Stomach (tissue), 9 donors: ENCODE data around the gene DISC1. TPM values are rescaled to one million over a fixed set of nuclear protein-coding genes. Genes with fewer than 3 reads are reported as not detected.

Experiments used
- DNase-seq, 2 donors: peaks; one replicate each; pipeline versions ENCODE4 v3.0.0 to v3.0.0-alpha.2; 2013 to 2019
- H3K27ac ChIP-seq, 5 donors: fragments of 200-600 bp in 4 of 5; sonication (generic) in 4 of 5; one replicate each; pipeline ENCODE4 v1.5.1; 2013 to 2019; ENCODE audit warnings: mild to moderate bottlenecking in 1 of 5, moderate library complexity in 1 of 5
- H3K27me3 ChIP-seq, 3 donors: fragments of 200-600 bp; sonication (generic); one replicate each; pipeline ENCODE4 v1.5.1; 2017 to 2019; ENCODE audit warnings: mixed run types in 1 of 3
- H3K36me3 ChIP-seq, 4 donors: fragments of 200-600 bp; sonication (generic); 1 replicate in 3 of 4; 2 replicates in 1 of 4; pipeline ENCODE4 v1.5.1; 2016 to 2019
- H3K4me1 ChIP-seq, 4 donors: fragments of 200-600 bp; sonication (generic); one replicate each; pipeline ENCODE4 v1.5.1; 2016 to 2019
- H3K4me3 ChIP-seq, 4 donors: fragments of 200-600 bp; sonication (generic) in 3 of 4; one replicate each; pipeline ENCODE4 v1.5.1; 2016 to 2019; ENCODE audit warnings: mild to moderate bottlenecking in 1 of 4
- H3K9me3 ChIP-seq, 4 donors: fragments of 200-600 bp; sonication (generic); one replicate each; pipeline ENCODE4 v1.5.1; 2016 to 2019
- CTCF ChIP-seq, 7 experiments: fragments of 450-650 bp in 4 of 7; fragments of 200-600 bp in 3 of 7; sonication (generic) in 3 of 7; IDR thresholded peaks; one replicate each; pipeline ENCODE4 v1.5.1; 2016 to 2019; ENCODE audit warnings: antibody characterized with exemption in 7 of 7, control low read depth in 2 of 7, mild to moderate bottlenecking in 1 of 7
- EP300 ChIP-seq: sonication (generic); formaldehyde crosslinking; IDR thresholded peaks from one replicate; pipeline ENCODE4 v1.6.1; 2017; ENCODE audit warnings: antibody characterized with exemption
- POLR2A ChIP-seq, 4 donors: fragments of 450-650 bp; IDR thresholded peaks; one replicate each; pipeline ENCODE4 v1.6.1; 2016; ENCODE audit warnings: antibody characterized with exemption in 4 of 4, control low read depth in 2 of 4, mild to moderate bottlenecking in 1 of 4, moderate library complexity in 1 of 4
- POLR2AphosphoS5 ChIP-seq, 3 donors: sonication (generic); formaldehyde crosslinking; IDR thresholded peaks; one replicate each; pipeline ENCODE4 v1.6.1; 2016; ENCODE audit warnings: antibody characterized with exemption in 3 of 3
- WGBS, 5 donors: extraction: QIAGEN DNeasy Blood & Tissue Kit in 3 of 5; methylation state at CpG; one replicate each; pipeline versions ENCODE4 v1.1.5 to v1.1.7; 2013 to 2018; 5-methylcytosine and 5-hydroxymethylcytosine counted together
- intact Hi-C: fragments of 100-400 bp; cut with DNase I; formaldehyde crosslinking; loops from one replicate; pipeline ENCODE4 v1.15.1; 2023; ENCODE audit warnings: low total_unique reads
- polyA plus RNA-seq, 3 donors: library from polyadenylated mRNA; stranded (reverse); fragments of 200-250 nt; gene quantifications; one replicate each; pipeline ENCODE4 v1.2.3, GENCODE V29; 2013
- total RNA-seq, 5 donors: library from RNA; depleted of rRNA; stranded (reverse); fragments of >200 nt; gene quantifications; one replicate each; pipeline versions ENCODE4 v1.1.0 to v1.2.3, GENCODE V29; 2014 to 2016
- donor health status: healthy with polysubstance abuse.
- donor health status: Bipolar disorder and iron deficiency.
- donor health status: healthy.

The DISC1 gene
- total and polyA plus RNA-seq, 8 donors, result 0.43 to 29.8 (median 1.6) TPM

DNA sequence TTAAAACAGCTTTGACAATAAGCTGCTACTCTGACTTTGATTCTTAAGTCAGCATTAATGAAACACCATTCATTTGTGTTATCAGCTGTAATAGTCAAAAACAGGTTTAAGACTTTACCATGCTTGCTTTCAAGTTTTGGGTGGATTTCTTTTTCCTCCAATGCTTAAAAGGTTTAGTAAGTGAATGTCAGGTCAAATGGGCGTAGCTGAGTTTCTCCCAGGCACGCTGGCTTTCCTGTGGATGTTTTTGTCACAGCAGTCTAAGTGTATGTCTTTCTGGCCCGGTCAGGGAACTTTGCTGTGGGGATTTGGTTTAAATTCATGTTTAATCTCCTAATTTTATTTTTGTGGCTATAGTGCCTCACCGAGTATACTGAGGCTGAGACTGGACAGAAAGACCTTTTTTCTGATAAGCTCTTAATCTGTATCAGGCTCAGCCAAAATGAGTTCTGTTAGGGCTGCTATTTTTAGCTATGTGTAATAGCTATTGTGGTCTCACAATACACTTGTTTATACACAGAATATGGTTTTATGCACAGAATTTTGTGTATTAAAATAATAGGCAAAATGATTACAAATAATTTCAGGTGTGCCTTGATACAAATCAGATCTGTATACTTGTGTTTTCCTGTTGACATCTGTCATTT, 292.8 kb downstream of the DISC1 start:
- Histone ChIP-seq H3K27me3 (no peaks in the 10 kb centered on the region), H3K9me3 (no peaks in the 10 kb centered on the region), H3K4me3 (no peak overlapping the region), H3K36me3 (no peaks in the 10 kb centered on the region), H3K4me1 (peaks cover 0 to 10% (median 3%) of the 10 kb centered on the region in 4 donors), H3K27ac (peak overlapping the region in 4 of 5 donors; percentile 1 to 29 (median 18))
- intact Hi-C loops, result no loop called here
- TF ChIP-seq POLR2AphosphoS5 (IDR thresholded peaks at IDR 0.05) (no peak), EP300 (no peak), POLR2A (IDR thresholded peaks at IDR 0.05) (no peak), CTCF (IDR thresholded peaks at IDR 0.05) (no peak)
- WGBS, 5 donors, result 35 to 44% (median 40%) methylated on average over 4 of the region's 4 CpGs
- no peak for DNase-seq

DNA sequence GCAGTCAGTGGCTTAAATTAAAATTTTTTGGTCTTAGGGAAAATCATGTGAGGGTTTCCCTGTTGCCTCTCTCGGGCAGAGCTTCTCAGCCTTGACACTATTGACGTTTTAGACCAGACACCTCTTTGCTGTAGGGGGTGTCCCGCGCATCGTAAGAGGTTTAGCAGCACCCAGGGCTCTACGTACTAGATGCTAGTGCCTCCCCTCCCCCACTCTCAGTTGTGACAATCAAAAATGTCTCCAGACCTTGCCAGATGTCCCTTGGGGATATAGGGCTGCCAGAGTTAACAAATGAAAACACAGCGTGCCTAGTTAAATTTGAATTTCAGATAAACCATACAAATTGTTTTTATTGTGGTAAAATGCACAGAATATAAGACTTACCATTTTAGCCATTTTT, 293.3 kb downstream of the DISC1 start:
- DNase-seq, result peak in 1 of 2 donors; percentile 47
- H3K36me3 ChIP-seq, result no peaks in the 10 kb centered on the region
- H3K4me1 ChIP-seq, result peaks cover 0 to 10% (median 3%) of the 10 kb centered on the region in 4 donors
- H3K27ac ChIP-seq, result peak overlapping the region in 2 of 5 donors; percentile 12 to 29
- no peaks in the 10 kb centered on the region for H3K27me3 ChIP-seq
- WGBS, 5 donors, result 60 to 74% (median 68%) methylated on average over 7 of the region's 7 CpGs
- no peak for TF ChIP-seq EP300
- intact Hi-C loops, result no loop called here
- H3K9me3 ChIP-seq, result no peaks in the 10 kb centered on the region
- H3K4me3 ChIP-seq, result no peak overlapping the region

GRCh38 chr1:231921646-231922345, 295.2 kb downstream of the DISC1 start:
- TF ChIP-seq POLR2AphosphoS5 (IDR thresholded peaks at IDR 0.05), result no peak
- TF ChIP-seq POLR2A (IDR thresholded peaks at IDR 0.05), result no peak
- no peak for TF ChIP-seq CTCF (IDR thresholded peaks at IDR 0.05)
- TF ChIP-seq EP300, result no peak
- H3K36me3 ChIP-seq, result no peaks in the 10 kb centered on the region
- H3K9me3 ChIP-seq, result no peaks in the 10 kb centered on the region
- H3K27me3 ChIP-seq, result no peaks in the 10 kb centered on the region
- intact Hi-C loops, result no loop called here
- no peak overlapping the region for H3K4me3 ChIP-seq
- H3K4me1 ChIP-seq, result peaks cover 0 to 10% (median 3%) of the 10 kb centered on the region in 4 donors
- H3K27ac ChIP-seq, result no peak overlapping the region
- 89 to 92% (median 91%) methylated on average over 4 of the region's 4 CpGs for whole genome bisulfite sequencing, 5 donors
- no peak for DNase-seq

GRCh38 chr1:231923491-231924041, 297.0 kb downstream of the DISC1 start:
- Histone ChIP-seq H3K36me3 (no peaks in the 10 kb centered on the region), H3K9me3 (no peaks in the 10 kb centered on the region), H3K27ac (peak overlapping the region in 1 of 5 donors; percentile 3), H3K27me3 (no peaks in the 10 kb centered on the region), H3K4me3 (no peak overlapping the region), H3K4me1 (peaks cover 0 to 10% (median under 1%) of the 10 kb centered on the region in 4 donors)
- WGBS, 5 donors, result 90 to 95% (median 92%) methylated on average over 12 of the region's 12 CpGs
- TF ChIP-seq POLR2AphosphoS5 (IDR thresholded peaks at IDR 0.05), result no peak
- no peak for TF ChIP-seq POLR2A (IDR thresholded peaks at IDR 0.05)
- TF ChIP-seq CTCF (IDR thresholded peaks at IDR 0.05), result no peak
- TF ChIP-seq EP300, result no peak
- intact Hi-C loops, result no loop called here
- DNase-seq, result no peak
